Loucy (cell line): ENCODE results near the gene TMEM259.

Source experiments
- H2AFZ ChIP-seq: fragments of 200-600 bp; sonication (generic); 2 replicates; pipeline ENCODE4 v1.6.0; 2016; ENCODE audit warnings: antibody characterized with exemption, mild to moderate bottlenecking, low read length, moderate library complexity
- H3F3A ChIP-seq: fragments of 200-600 bp; 2 replicates; pipeline ENCODE4 v1.6.0; 2016; ENCODE audit warnings: antibody characterized with exemption, low read depth, mild to moderate bottlenecking
- H3K27me3 ChIP-seq: fragments of 200-600 bp; sonication (generic); 2 replicates; pipeline ENCODE4 v1.6.1; 2014; ENCODE audit warnings: low read length, mild to moderate bottlenecking; ENCODE audit not compliant: insufficient read depth, poor library complexity, severe bottlenecking
- H3K36me3 ChIP-seq: fragments of 200-600 bp; sonication (generic); 2 replicates; pipeline ENCODE4 v1.6.1; 2016; ENCODE audit warnings: low read length; ENCODE audit not compliant: insufficient read depth
- H3K4me1 ChIP-seq: fragments of 200-600 bp; sonication (generic); 2 replicates; pipeline ENCODE4 v1.5.1; 2014; ENCODE audit warnings: low read length, mild to moderate bottlenecking; ENCODE audit not compliant: insufficient read depth, poor library complexity, severe bottlenecking
- H3K4me2 ChIP-seq: fragments of 200-600 bp; sonication (generic); 2 replicates; pipeline ENCODE4 v1.6.0; 2014; ENCODE audit warnings: antibody characterized with exemption, low read length, low read depth, mild to moderate bottlenecking; ENCODE audit not compliant: poor library complexity, severe bottlenecking
- H3K4me3 ChIP-seq: fragments of 200-600 bp; sonication (generic); 2 replicates; pipeline ENCODE4 v1.5.1; 2014; ENCODE audit warnings: low read length, mild to moderate bottlenecking, mixed read lengths; ENCODE audit not compliant: poor library complexity, severe bottlenecking
- H3K79me2 ChIP-seq: fragments of 200-600 bp; sonication (generic); 2 replicates; pipeline ENCODE4 v1.6.1; 2014; ENCODE audit warnings: low read length; ENCODE audit not compliant: insufficient read depth
- H3K9ac ChIP-seq: fragments of 200-600 bp; sonication (generic); 2 replicates; pipeline ENCODE4 v1.6.0; 2014; ENCODE audit warnings: mild to moderate bottlenecking, low read depth, low read length, moderate library complexity; ENCODE audit not compliant: poor library complexity, severe bottlenecking
- H3K9me2 ChIP-seq: fragments of 200-600 bp; sonication (generic); replicated peaks from 2 replicates; pipeline ENCODE4 v1.6.1; 2016; ENCODE audit warnings: low read depth, low read length, mixed read lengths
- H3K9me3 ChIP-seq: fragments of 200-600 bp; sonication (generic); 2 replicates; pipeline ENCODE4 v1.6.1; 2014; ENCODE audit warnings: mild to moderate bottlenecking, antibody characterized with exemption, low read length, low read depth; ENCODE audit not compliant: insufficient read depth
- H4K20me1 ChIP-seq: fragments of 200-600 bp; sonication (generic); 2 replicates; pipeline ENCODE4 v1.6.0; 2014; ENCODE audit warnings: antibody characterized with exemption, low read length, mild to moderate bottlenecking; ENCODE audit not compliant: insufficient read depth, poor library complexity, severe bottlenecking
- CTCF ChIP-seq: fragments of 200-600 bp; sonication (generic); conservative IDR thresholded peaks from 2 replicates; pipeline ENCODE4 v1.5.1; 2014; ENCODE audit warnings: mild to moderate bottlenecking, antibody characterized with exemption, low read length
- EZH2phosphoT487 ChIP-seq: fragments of 200-600 bp; IDR thresholded peaks from 2 replicates; pipeline ENCODE4 v1.6.1; 2018; ENCODE audit warnings: antibody characterized with exemption, mild to moderate bottlenecking, moderate library complexity, borderline replicate concordance

The TMEM259 gene

GRCh38 chr19:972281-972680, 48.6 kb downstream of the TMEM259 start:
- Histone ChIP-seq H3K4me1 (no peaks in the 10 kb centered on the region), H3K27me3 (no peaks in the 10 kb centered on the region), H3K4me3 (no peak overlapping the region), H3K9me2 (no peaks in the 10 kb centered on the region), H2AFZ (no peak overlapping the region), H3K4me2 (no peak overlapping the region), H3K9me3 (peaks cover 8% of the 10 kb centered on the region; the same call in 1 of the 2 replicates), H3K36me3 (peaks cover 28% of the 10 kb centered on the region), H3F3A (no peaks in the 10 kb centered on the region), H4K20me1 (no peaks in the 10 kb centered on the region), H3K9ac (no peak overlapping the region), H3K79me2 (no peaks in the 10 kb centered on the region)
- TF ChIP-seq CTCF (no peak), EZH2phosphoT487 (no peak)

DNA sequence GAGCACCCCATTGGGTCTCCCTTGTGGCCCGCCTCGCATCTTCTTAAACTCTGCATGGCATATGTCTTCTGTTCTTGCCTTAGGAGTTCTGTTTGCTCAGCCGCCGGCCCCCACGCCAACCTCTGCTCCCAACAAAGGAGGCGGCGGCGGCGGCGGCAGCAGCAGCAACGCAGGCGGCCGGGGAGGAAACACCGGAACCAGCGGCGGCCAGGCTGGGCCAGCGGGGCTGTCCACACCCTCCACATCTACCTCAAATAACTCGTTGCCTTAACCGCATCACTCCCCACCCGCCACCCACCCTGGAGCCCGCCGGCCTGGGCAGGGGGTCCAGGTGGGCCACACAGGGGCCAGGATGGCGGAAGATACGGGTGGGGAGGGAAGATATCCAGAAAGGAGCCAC, 49.1 kb downstream of the TMEM259 start:
- H3K9me2 ChIP-seq, result no peaks in the 10 kb centered on the region
- H3F3A ChIP-seq, result no peaks in the 10 kb centered on the region
- H2AFZ ChIP-seq, result no peak overlapping the region
- peaks cover 8% of the 10 kb centered on the region; the same call in 1 of the 2 replicates for H3K9me3 ChIP-seq
- no peak overlapping the region for H3K4me3 ChIP-seq
- TF ChIP-seq EZH2phosphoT487 (no peak), CTCF (no peak)
- H4K20me1 ChIP-seq, result no peaks in the 10 kb centered on the region
- H3K79me2 ChIP-seq, result no peaks in the 10 kb centered on the region
- H3K36me3 ChIP-seq, result peaks cover 31% of the 10 kb centered on the region
- no peaks in the 10 kb centered on the region for H3K4me1 ChIP-seq
- no peak overlapping the region for H3K9ac ChIP-seq
- no peak overlapping the region for H3K4me2 ChIP-seq
- H3K27me3 ChIP-seq, result no peaks in the 10 kb centered on the region

DNA sequence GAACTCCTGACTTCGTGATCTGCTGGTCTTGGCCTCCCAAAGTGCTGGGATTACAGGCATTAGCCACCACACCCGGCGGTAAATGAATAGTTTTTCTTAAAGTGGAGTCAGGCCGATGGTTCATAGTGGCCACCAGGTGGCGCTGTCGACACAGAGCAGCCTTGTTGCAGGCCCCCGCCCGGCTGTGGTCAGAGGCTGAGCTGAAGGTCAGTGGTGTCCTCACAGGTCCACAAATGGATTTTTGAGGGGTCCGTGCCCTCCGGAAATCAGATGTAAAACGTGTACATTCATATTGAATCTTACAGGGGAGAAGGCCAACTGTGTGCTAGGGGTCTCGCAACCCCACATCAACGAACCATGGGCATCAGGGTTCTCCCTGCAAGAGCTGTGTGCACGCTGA, 50.2 kb downstream of the TMEM259 start:
- Histone ChIP-seq H3K9me3 (peaks cover 8% of the 10 kb centered on the region; the same call in 1 of the 2 replicates), H3F3A (no peaks in the 10 kb centered on the region), H3K9me2 (no peaks in the 10 kb centered on the region), H3K4me3 (no peak overlapping the region), H3K36me3 (peaks cover 35% of the 10 kb centered on the region), H3K79me2 (no peaks in the 10 kb centered on the region), H3K9ac (no peak overlapping the region), H3K4me1 (no peaks in the 10 kb centered on the region), H3K4me2 (no peak overlapping the region), H4K20me1 (no peaks in the 10 kb centered on the region), H3K27me3 (no peaks in the 10 kb centered on the region), H2AFZ (no peak overlapping the region)
- TF ChIP-seq CTCF (peak; percentile 66), EZH2phosphoT487 (no peak)
